Fibroblast of skin of left quadriceps (primary cell): ENCODE results near the gene LILRB5.
"Not testable (repeated sequence)": the region's sequence is repeated elsewhere in the genome, so short reads cannot be mapped to it uniquely, and the experiment has no call there.

Experiments used
- DNase-seq, 2 experiments: peaks; one replicate each; pipeline ENCODE4 v3.0.0-alpha.2; 2013; ENCODE audit warnings: low read depth in 2 of 2

The LILRB5 gene

GRCh38 chr19:54214734-54215133 lies 42.3 kb downstream of the LILRB5 start:
- not testable (repeated sequence) for DNase-seq

GRCh38 chr19:54214217-54214616 lies 42.9 kb downstream of the LILRB5 start:
- DNase-seq = not testable (repeated sequence)

- DNase-seq = no peak
Observed at GRCh38 chr19:54211235-54211634, 45.8 kb downstream of the LILRB5 start.

GRCh38 chr19:54209811-54210494 lies 47.1 kb downstream of the LILRB5 start:
- DNase-seq = peak; percentile 93 to 94

- no peak for DNase-seq
Observed at GRCh38 chr19:54209058-54209810, 47.8 kb downstream of the LILRB5 start.

GRCh38 chr19:54208784-54209057 lies 48.4 kb downstream of the LILRB5 start:
- DNase-seq = no peak

- peak in 1 of 2 experiments; percentile 21 for DNase-seq
Observed at GRCh38 chr19:54207983-54208783, 48.9 kb downstream of the LILRB5 start.

GRCh38 chr19:54207676-54207982 lies 49.4 kb downstream of the LILRB5 start:
- no peak for DNase-seq

GRCh38 chr19:54207193-54207592 lies 49.9 kb downstream of the LILRB5 start:
- DNase-seq = not testable (repeated sequence)

- DNase-seq = no peak
Observed at GRCh38 chr19:54206831-54207177, 50.3 kb downstream of the LILRB5 start.

- DNase-seq = no peak
Observed at GRCh38 chr19:54206030-54206830, 50.8 kb downstream of the LILRB5 start.

GRCh38 chr19:54204767-54205468 lies 52.2 kb downstream of the LILRB5 start:
- no peak for DNase-seq

GRCh38 chr19:54203151-54203611 lies 53.9 kb downstream of the LILRB5 start:
- no peak for DNase-seq

GRCh38 chr19:54201980-54202379 lies 55.1 kb downstream of the LILRB5 start:
- DNase-seq = no peak

GRCh38 chr19:54201172-54201701 lies 55.8 kb downstream of the LILRB5 start:
- DNase-seq = no peak
